ENCODE measurements around the gene CHST7.

CHST7 gene

GRCh38 chrX:46602468-46603102, 29.0 kb downstream of the CHST7 start:
- no peaks in the 10 kb centered on the region for H3K9me3 Mint-ChIP-seq
- H3K4me3 Mint-ChIP-seq = no peak overlapping the region
- H3K27ac Mint-ChIP-seq = no peak overlapping the region
- no peaks in the 10 kb centered on the region for H3K4me1 Mint-ChIP-seq (ENCODE audit: low read depth)
- intact Hi-C loops (cut with micrococcal nuclease) = no loop called here
- H3K36me3 Mint-ChIP-seq (ENCODE audit: low read depth) = peaks cover 8% of the 10 kb centered on the region
- H3K27me3 Mint-ChIP-seq = no peaks in the 10 kb centered on the region

GRCh38 chrX:46607916-46608315, 34.4 kb downstream of the CHST7 start:
- H3K4me1 Mint-ChIP-seq (ENCODE audit: low read depth) = peaks cover 9% of the 10 kb centered on the region
- H3K4me3 Mint-ChIP-seq = no peak overlapping the region
- peaks cover 8% of the 10 kb centered on the region for H3K36me3 Mint-ChIP-seq (ENCODE audit: low read depth)

GRCh38 chrX:46610070-46610658, 36.6 kb downstream of the CHST7 start:
- Mint-ChIP-seq H3K27me3 (no peaks in the 10 kb centered on the region), H3K4me3 (no peak overlapping the region), H3K27ac (no peak overlapping the region), H3K36me3 (ENCODE audit: low read depth) (peaks cover 15% of the 10 kb centered on the region), H3K4me1 (ENCODE audit: low read depth) (peaks cover 9% of the 10 kb centered on the region), H3K9me3 (no peaks in the 10 kb centered on the region)
- intact Hi-C loops (cut with micrococcal nuclease) = no loop called here

More at GRCh38 chrX:46607916-46608315, 34.4 kb downstream of the CHST7 start:
- H3K27ac Mint-ChIP-seq = peak overlapping the region; percentile 43
- H3K27me3 Mint-ChIP-seq = no peaks in the 10 kb centered on the region
- H3K9me3 Mint-ChIP-seq = no peaks in the 10 kb centered on the region
- intact Hi-C loops (cut with micrococcal nuclease) = no loop called here

DNA sequence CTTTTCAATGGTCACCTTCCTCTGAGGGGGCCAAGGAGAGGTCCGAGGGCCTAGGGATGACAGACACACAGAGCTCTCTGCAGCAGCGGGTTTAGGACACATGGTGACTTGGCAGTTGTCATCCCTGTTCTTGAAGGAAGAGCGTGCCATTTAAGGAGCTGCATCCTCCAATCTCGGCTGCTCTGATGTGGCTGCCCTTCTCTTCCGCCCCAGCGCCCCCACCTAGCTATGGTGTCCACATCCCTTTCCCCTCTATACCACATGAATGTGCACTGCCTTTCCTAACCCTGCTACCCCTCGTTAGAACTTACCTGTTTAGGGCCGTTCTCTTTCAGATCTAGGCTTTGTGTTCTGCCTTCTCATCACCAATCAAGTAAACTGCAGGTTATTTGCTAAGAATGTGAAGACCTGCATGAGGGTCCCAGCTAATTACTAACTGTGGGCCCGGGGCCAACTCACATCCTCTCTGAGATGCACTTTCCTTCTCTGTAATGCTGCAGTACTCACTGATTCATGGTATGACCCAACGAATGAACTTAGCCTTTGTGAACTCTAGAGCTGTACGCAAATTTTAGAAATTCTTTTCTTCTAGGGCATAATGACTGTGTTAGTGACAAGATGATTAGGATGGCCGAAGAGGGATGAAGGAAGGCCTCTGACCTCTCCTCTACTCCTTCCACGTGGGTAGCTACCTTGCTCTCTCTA, 38.2 kb downstream of the CHST7 start:
- intact Hi-C loops (cut with micrococcal nuclease) = no loop called here
- no peak overlapping the region for H3K4me3 Mint-ChIP-seq
- H3K27ac Mint-ChIP-seq = no peak overlapping the region
- H3K4me1 Mint-ChIP-seq (ENCODE audit: low read depth) = peaks cover 9% of the 10 kb centered on the region
- H3K36me3 Mint-ChIP-seq (ENCODE audit: low read depth) = peaks cover 19% of the 10 kb centered on the region
- H3K27me3 Mint-ChIP-seq = no peaks in the 10 kb centered on the region
- H3K9me3 Mint-ChIP-seq = no peaks in the 10 kb centered on the region

DNA sequence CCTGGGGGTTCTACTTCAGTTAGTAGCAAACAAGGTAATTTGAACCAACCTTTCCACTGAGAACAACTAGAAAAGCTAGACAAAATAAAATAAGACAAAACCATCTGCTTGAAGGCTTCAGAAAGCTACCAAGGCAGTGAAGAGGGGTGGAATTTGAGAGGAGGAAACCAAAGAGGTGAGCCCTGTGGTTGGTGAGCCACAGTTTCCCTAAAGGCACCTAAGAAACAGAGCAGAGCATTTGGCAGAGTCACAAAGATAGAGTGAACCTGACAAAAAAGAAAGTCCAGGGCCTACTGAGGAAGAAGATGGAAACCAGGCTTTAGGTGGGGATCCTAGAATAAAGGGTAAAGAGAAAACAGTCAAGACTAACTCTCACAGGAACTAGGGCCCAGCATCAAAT, 44.3 kb downstream of the CHST7 start:
- intact Hi-C loops (cut with micrococcal nuclease) = no loop called here
- Mint-ChIP-seq H3K36me3 (ENCODE audit: low read depth) (peaks cover 31% of the 10 kb centered on the region), H3K27me3 (no peaks in the 10 kb centered on the region), H3K27ac (no peak overlapping the region), H3K9me3 (no peaks in the 10 kb centered on the region), H3K4me3 (no peak overlapping the region), H3K4me1 (ENCODE audit: low read depth) (no peaks in the 10 kb centered on the region)

GRCh38 chrX:46618947-46619346, 45.4 kb downstream of the CHST7 start:
- Mint-ChIP-seq H3K4me1 (ENCODE audit: low read depth) (no peaks in the 10 kb centered on the region), H3K4me3 (no peak overlapping the region), H3K27me3 (no peaks in the 10 kb centered on the region), H3K9me3 (no peaks in the 10 kb centered on the region), H3K27ac (no peak overlapping the region), H3K36me3 (ENCODE audit: low read depth) (peaks cover 31% of the 10 kb centered on the region)
- intact Hi-C loops (cut with micrococcal nuclease) = no loop called here

DNA sequence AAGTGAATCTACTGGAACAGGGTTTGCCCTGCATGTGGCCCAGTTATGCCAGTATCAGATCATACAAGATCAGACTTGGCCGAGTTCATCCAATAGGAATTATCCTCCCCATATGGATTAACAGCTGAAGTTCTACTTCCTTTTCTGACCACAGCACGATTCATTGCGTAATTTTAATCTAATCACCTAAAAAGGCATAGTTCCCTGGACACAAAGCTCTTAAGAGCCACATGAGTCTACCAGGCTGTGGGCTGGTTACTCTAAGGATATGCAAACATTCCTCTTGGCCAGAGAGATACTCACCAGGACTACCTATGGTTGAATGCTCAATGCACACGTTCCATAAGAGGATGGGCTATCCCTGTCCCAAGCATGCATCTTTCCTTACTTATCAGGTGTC, 46.9 kb downstream of the CHST7 start:
- Mint-ChIP-seq H3K4me1 (ENCODE audit: low read depth) (no peaks in the 10 kb centered on the region), H3K9me3 (no peaks in the 10 kb centered on the region), H3K4me3 (no peak overlapping the region), H3K36me3 (ENCODE audit: low read depth) (peaks cover 22% of the 10 kb centered on the region), H3K27me3 (no peaks in the 10 kb centered on the region), H3K27ac (no peak overlapping the region)
- intact Hi-C loops (cut with micrococcal nuclease) = no loop called here

GRCh38 chrX:46621572-46621971, 48.0 kb downstream of the CHST7 start:
- no peaks in the 10 kb centered on the region for H3K4me1 Mint-ChIP-seq (ENCODE audit: low read depth)
- no peak overlapping the region for H3K27ac Mint-ChIP-seq
- no peaks in the 10 kb centered on the region for H3K27me3 Mint-ChIP-seq
- H3K4me3 Mint-ChIP-seq = no peak overlapping the region
- H3K9me3 Mint-ChIP-seq = no peaks in the 10 kb centered on the region
- H3K36me3 Mint-ChIP-seq (ENCODE audit: low read depth) = peaks cover 17% of the 10 kb centered on the region
- intact Hi-C loops (cut with micrococcal nuclease) = no loop called here

DNA sequence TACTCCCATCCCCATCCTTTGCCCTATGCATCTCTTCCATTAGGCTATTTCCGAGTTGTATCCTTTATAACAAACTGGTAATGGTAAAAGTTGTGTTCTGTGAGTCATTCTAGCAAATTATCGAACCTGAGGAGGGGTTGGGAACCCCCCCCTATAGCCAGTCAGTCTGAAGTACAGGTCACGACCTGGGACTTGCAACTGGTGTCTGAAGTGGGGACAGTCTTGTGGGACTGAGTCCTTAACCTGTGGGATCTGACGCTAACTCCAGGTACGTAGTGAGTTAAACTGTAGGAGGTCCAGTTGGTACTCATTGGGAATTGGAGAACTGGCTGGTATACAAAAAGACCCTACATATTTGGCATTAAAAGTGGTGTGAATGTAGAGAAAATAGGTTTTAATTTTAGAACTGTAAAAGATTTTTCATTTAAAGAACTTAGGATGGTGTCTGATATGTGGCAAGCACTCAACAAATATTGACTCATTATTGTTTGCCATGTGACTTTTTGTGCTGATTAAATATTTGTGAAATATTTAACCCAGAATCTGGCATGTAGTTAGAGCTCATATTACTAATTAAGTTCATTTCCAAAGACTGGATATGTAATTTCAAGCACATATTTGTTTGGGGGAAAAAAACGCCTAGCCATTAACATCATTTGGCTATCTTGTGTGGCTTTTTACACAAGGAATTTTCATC, 50.7 kb downstream of the CHST7 start:
- Mint-ChIP-seq H3K4me1 (ENCODE audit: low read depth) (peaks cover 17% of the 10 kb centered on the region), H3K4me3 (no peak overlapping the region), H3K27ac (no peak overlapping the region), H3K27me3 (no peaks in the 10 kb centered on the region), H3K9me3 (no peaks in the 10 kb centered on the region), H3K36me3 (ENCODE audit: low read depth) (no peaks in the 10 kb centered on the region)
- intact Hi-C loops (cut with micrococcal nuclease) = no loop called here

GRCh38 chrX:46626566-46626965, 53.0 kb downstream of the CHST7 start:
- no peak overlapping the region for H3K4me3 Mint-ChIP-seq
- H3K36me3 Mint-ChIP-seq (ENCODE audit: low read depth) = peaks cover 6% of the 10 kb centered on the region
- H3K4me1 Mint-ChIP-seq (ENCODE audit: low read depth) = peaks cover 26% of the 10 kb centered on the region
- H3K9me3 Mint-ChIP-seq = no peaks in the 10 kb centered on the region
- intact Hi-C loops (cut with micrococcal nuclease) = loop anchor here (2.0 kb wide), 1 partner anchor 50 kb away; no protein-coding TSS in a partner anchor
- H3K27ac Mint-ChIP-seq = peak overlapping the region; percentile 53
- H3K27me3 Mint-ChIP-seq = no peaks in the 10 kb centered on the region

DNA sequence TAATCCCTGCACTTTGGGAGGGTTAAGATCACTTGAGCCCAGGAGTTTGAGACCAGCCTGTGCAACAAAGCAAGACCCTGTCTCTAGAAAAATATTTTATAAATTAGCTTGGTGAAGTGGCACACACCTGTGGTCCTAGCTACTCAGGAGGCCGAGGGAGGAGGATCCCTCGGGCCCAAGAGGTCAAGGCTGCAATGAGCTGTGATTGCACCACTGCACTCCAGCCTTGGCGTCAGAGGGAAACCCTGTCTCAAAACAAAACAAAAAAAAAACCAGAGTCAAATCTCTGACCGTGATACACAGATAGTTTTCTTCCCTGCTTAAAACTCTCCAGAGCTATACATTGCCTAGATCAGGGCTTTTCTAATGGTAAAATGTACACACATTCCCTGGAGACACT, 53.5 kb downstream of the CHST7 start:
- peaks cover 6% of the 10 kb centered on the region for H3K36me3 Mint-ChIP-seq (ENCODE audit: low read depth)
- intact Hi-C loops (cut with micrococcal nuclease) = loop anchor here (2.0 kb wide), 1 partner anchor 50 kb away; no protein-coding TSS in a partner anchor
- H3K27ac Mint-ChIP-seq = peak overlapping the region; percentile 53
- peaks cover 29% of the 10 kb centered on the region for H3K4me1 Mint-ChIP-seq (ENCODE audit: low read depth)
- H3K9me3 Mint-ChIP-seq = no peaks in the 10 kb centered on the region
- no peaks in the 10 kb centered on the region for H3K27me3 Mint-ChIP-seq
- H3K4me3 Mint-ChIP-seq = no peak overlapping the region

DNA sequence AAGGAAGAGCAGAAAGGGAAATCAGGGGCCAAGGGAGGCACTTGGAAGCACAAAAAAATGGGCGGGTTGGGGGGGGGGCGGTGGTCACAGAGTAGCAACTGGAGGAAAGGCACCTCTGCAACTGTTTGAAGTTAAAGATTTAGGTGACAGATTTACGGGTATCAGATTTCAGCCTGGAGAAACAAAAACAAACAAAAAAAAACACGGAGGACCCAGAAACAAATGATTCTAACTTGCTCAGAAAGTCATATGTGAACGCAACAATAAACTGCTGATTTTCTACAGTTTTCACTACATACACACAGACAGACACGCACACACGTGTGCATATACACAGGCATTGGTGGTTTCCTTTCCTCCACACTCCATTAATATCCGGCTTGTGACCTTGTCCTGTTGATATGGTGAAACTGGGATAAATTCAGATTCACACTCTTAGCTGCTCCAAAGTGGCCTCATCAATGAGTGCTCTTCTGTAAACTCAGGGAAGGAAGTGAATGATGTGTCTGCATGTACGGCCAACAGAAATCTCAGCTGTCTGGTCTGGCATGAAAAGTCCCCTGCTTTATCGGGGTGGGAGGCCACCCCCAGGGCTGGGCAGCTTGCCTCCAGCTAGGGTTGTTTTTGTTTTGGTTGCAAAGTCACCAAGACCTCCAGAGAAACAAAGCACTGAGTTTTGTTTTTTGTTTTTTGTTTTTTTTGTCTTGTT, 54.3 kb downstream of the CHST7 start:
- Mint-ChIP-seq H3K4me1 (ENCODE audit: low read depth) (peaks cover 35% of the 10 kb centered on the region), H3K27me3 (no peaks in the 10 kb centered on the region), H3K4me3 (no peak overlapping the region), H3K9me3 (no peaks in the 10 kb centered on the region), H3K27ac (peak overlapping the region; percentile 90), H3K36me3 (ENCODE audit: low read depth) (peaks cover 6% of the 10 kb centered on the region)
- intact Hi-C loops (cut with micrococcal nuclease) = loop anchor here (2.0 kb wide), 1 partner anchor 51 kb away; no protein-coding TSS in a partner anchor

DNA sequence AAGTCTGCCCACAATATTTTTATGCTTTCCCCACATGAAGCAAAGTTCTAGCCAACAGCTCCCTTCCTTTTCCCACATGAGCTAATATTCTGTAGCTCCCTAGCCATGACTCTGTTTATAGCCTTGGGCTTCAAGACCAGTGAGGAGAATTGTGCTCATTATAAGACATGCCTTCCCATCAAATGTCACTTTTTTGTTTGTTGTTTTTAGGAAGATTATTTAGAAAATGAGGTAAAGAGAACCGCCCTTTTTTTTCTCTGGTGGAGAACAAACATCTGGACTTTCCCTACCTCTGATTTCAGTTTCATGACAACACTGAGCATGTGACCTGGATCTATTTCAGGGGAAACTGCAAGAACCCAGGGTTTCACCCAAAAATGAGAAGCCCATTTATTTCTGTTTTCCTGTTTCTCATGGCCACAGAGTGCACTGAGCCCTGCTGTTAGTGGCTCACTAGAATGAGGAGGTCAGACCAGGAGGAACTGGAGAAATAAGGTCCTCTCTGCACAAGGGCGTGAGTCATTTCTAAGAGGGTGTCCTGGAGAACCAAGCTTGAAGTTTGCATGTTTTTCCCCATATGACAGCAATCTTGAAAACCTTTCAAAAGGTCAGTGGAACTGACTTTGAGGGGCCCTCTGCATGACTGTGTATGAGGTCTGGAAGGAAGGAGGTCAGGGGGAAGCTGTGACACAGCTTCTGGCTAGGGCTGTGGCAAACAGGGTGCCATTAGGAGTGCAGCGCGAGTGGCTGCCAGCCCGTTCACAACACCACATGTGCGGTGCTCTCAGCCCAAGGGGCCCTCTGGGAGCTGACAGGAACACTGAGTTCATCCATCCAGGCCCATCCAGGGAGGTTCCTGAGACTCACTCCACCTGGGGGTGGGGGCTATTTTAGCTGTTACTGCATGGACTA, 55.2 kb downstream of the CHST7 start:
- Mint-ChIP-seq H3K27ac (peak overlapping the region; percentile 90), H3K27me3 (no peaks in the 10 kb centered on the region), H3K4me1 (ENCODE audit: low read depth) (peaks cover 41% of the 10 kb centered on the region), H3K4me3 (peak overlapping the region; percentile 26), H3K9me3 (no peaks in the 10 kb centered on the region), H3K36me3 (ENCODE audit: low read depth) (peaks cover 6% of the 10 kb centered on the region)
- intact Hi-C loops (cut with micrococcal nuclease) = no loop called here
